ENCODE measurements around the gene ATP1B2. TPM values are rescaled to one million over a fixed set of nuclear protein-coding genes. Genes with fewer than 3 reads are reported as not detected.

The ATP1B2 gene
- total and polyA plus RNA-seq, 2 of the 8 experiments (the other 6 are each of a cell fraction or from before 2014, with no cell fraction given), result 9.1 to 21.0 TPM

- CTCF ChIA-PET (ENCODE audit: partially characterized antibody), result interaction anchor here (0.6 to 11.3 kb wide), 32 partner anchors 11 to 1603 kb away, joined by 3 to 199 read pairs (median 6); partner anchors contain the start of genes ATP1B2, DNAH2, EFNB3 and NEURL4
- peak overlapping the region; percentile 4 for H3K14ac ChIP-seq (ENCODE audit: insufficient read length)
- TF ChIP-seq TEAD4 (IDR thresholded peaks at IDR 0.05; ENCODE audit: low read depth, low read length) (0 out of 2 replicates have a peak, but pooled peaks have one; percentile 19), ATF2 (IDR thresholded peaks at IDR 0.05; ENCODE audit: low read length) (no peak), TAF7 (optimal IDR thresholded peaks at IDR 0.05; ENCODE audit: borderline replicate concordance, low read depth, low read length) (peak; percentile 92), HDAC2 (IDR thresholded peaks at IDR 0.05; ENCODE audit: borderline replicate concordance in 1 of 2, low read depth in 2 of 2, low read length in 2 of 2) (no peak; a peak in 1 of 4 replicates), POU5F1 (IDR thresholded peaks at IDR 0.05; ENCODE audit: low read depth, low read length) (no peak), CBX8 (IDR thresholded peaks at IDR 0.05; ENCODE audit: borderline replicate concordance, low read depth, low read length) (no peak), RBBP5 (IDR thresholded peaks at IDR 0.05; ENCODE audit: borderline replicate concordance, low read depth, low read length) (no peak), TAF1 (IDR thresholded peaks at IDR 0.05; ENCODE audit: low read depth, low read length) (peak; percentile 99)
Observed at GRCh38 chr17:7686222-7687071, 35.7 kb downstream of the ATP1B2 start.

More at GRCh38 chr17:7686222-7687071, 35.7 kb downstream of the ATP1B2 start:
- Histone ChIP-seq H3K79me1 (ENCODE audit: low read depth, low read length) (peaks cover 13% of the 10 kb centered on the region), H3K4me1 (replicated peaks in 1 of 4; ENCODE audit: control insufficient read depth in 3 of 4, insufficient read depth in 4 of 4, low read length in 3 of 4) (peaks cover 0 to 11% (median 4%) of the 10 kb centered on the region in 4 experiments; a peak in 4 of 7 replicates), H4K8ac (ENCODE audit: extremely low read depth, insufficient read depth, low read length) (peak overlapping the region; percentile 99; the same call in 1 of the 2 replicates), H2BK120ac (replicated peaks; ENCODE audit: low read depth, low read length) (peak overlapping the region; percentile 91), H3K23ac (ENCODE audit: insufficient read length) (no peak overlapping the region), H2BK5ac (ENCODE audit: low read depth, low read length) (peak overlapping the region; percentile 99), H2AFZ (ENCODE audit: low read length) (no peak overlapping the region), H3K23me2 (ENCODE audit: low read depth, low read length) (peaks cover 16% of the 10 kb centered on the region), H2AK5ac (ENCODE audit: low read depth, low read length) (peak overlapping the region; percentile 95; the same call in 1 of the 2 replicates), H3K79me2 (ENCODE audit: control insufficient read depth in 1 of 2, insufficient read depth in 2 of 2, low read length in 2 of 2) (peaks cover 25 to 66% of the 10 kb centered on the region in 2 experiments), H3K9me3 (ENCODE audit: insufficient read depth in 2 of 2, low read depth in 1 of 2, low read length in 1 of 2) (no peaks in the 10 kb centered on the region), H3K9ac (replicated peaks in 1 of 4; ENCODE audit: extremely low read depth in 1 of 4, low read depth in 3 of 4, low read length in 3 of 4) (peak overlapping the region; percentile 78 to 100 (median 98)), H3K27ac (ENCODE audit: low read depth, low read length) (peak overlapping the region; percentile 99), H2BK20ac (ENCODE audit: low read length) (no peak overlapping the region), H3K27me3 (replicated peaks in 1 of 4; ENCODE audit: control insufficient read depth in 3 of 4, extremely low read depth in 1 of 4, insufficient read depth in 3 of 4, low read length in 3 of 4) (no peaks in the 10 kb centered on the region), H2BK15ac (ENCODE audit: low read length) (no peak overlapping the region), H3K4ac (replicated peaks; ENCODE audit: insufficient read length, low read depth, low read length) (peak overlapping the region; percentile 82), H3K56ac (replicated peaks; ENCODE audit: insufficient read length, low read depth, low read length) (peak overlapping the region; percentile 63), H2BK12ac (ENCODE audit: low read depth, low read length) (peak overlapping the region; percentile 80; the same call in 1 of the 2 replicates), H4K91ac (replicated peaks; ENCODE audit: insufficient read length, low read length) (peak overlapping the region; percentile 93), H4K20me1 (replicated peaks in 1 of 2; ENCODE audit: control insufficient read depth in 1 of 2, insufficient read depth in 2 of 2, low read length in 2 of 2) (peaks cover 7 to 10% of the 10 kb centered on the region in 2 experiments), H3K36me3 (ENCODE audit: control insufficient read depth in 2 of 4, insufficient read depth in 4 of 4, low read length in 3 of 4) (peaks cover 0 to 4% (median 0%) of the 10 kb centered on the region in 4 experiments; a peak in 2 of 8 replicates), H3K4me2 (ENCODE audit: insufficient read depth in 1 of 2, low read depth in 2 of 2, low read length in 2 of 2) (peak overlapping the region; percentile 84 to 91), H3K18ac (ENCODE audit: extremely low read depth, low read length) (peak overlapping the region; percentile 93), H3K4me3 (ENCODE audit: extremely low read depth in 1 of 4, insufficient read depth in 2 of 4, low read depth in 3 of 4, low read length in 4 of 4) (peak overlapping the region; percentile 75 to 100 (median 94)), H4K5ac (ENCODE audit: insufficient read length, low read depth, low read length) (peak overlapping the region; percentile 91)
- 2% methylated on average over 30 of the region's 30 CpGs; no CpG with 5 or more reads in 1 of the 2 experiments for WGBS, 2 experiments (ENCODE audit: extremely low coverage in 1 of 2, insufficient coverage in 1 of 2, insufficient read length in 1 of 2, insufficient replicate concordance in 2 of 2, low coverage in 1 of 2, low lambda C conversion rate in 2 of 2, missing lambda C conversion rate in 1 of 2)
- POLR2A ChIA-PET (ENCODE audit: partially characterized antibody), result interaction anchor here (0.6 to 58.0 kb wide), 40 partner anchors 10 to 537 kb away, joined by 3 to 2272 read pairs (median 4); partner anchors contain the start of genes ATP1B2, CD68, CNTROB and DNAH2
- FAIRE-seq (no peak), DNase-seq (ENCODE audit: low read depth in 1 of 2, low spot score in 2 of 2) (peak in 1 of 2 experiments; percentile 83)

Measured in H1 (cell line).